SK-MEL-5 (cell line): ENCODE data around the gene RIMBP2. TPM values are rescaled to one million over a fixed set of nuclear protein-coding genes. Genes with fewer than 3 reads are reported as not detected.

Experiments
- DNase-seq: peaks from one replicate; pipeline ENCODE4 v3.0.0-alpha.2; 2016; ENCODE audit warnings: low read depth, low spot score
- in situ Hi-C: cut with HindIII; loops from 2 replicates; pipeline ENCODE4 v1.10.0; 2016; ENCODE audit warnings: low sequenced_read_pairs, high pct_unique_total_duplicates, low pct_unique_long_range_greater_than_20kb
- total RNA-seq: library from RNA; depleted of rRNA; stranded (reverse); fragments of >200 nt; shearing (Covaris generic); gene quantifications from 2 replicates; pipeline ENCODE4 v1.2.3, GENCODE V29; 2014

Gene RIMBP2
- total RNA-seq, 1 experiment from 2014 or later = not detected

DNA sequence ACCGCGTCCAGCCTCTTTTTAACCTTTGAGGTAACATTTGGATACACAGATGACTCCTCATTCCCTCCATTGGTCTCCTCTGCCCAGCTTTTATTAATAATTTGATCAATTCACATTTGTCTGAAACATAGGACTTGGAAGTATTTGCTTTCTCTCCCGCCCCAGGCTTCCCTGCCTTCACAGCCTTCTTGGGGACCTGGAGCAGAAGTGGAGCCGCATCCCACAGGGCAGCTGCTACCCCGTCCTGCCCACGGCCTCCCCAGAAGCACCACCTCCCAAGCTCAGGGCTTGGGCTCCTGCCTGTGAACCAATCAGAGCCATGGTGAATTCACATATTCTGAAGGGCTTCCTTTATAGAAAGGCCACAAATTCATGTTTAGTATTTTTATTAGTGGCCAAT is 280.8 kb downstream of the RIMBP2 start:
- in situ Hi-C loops = no loop called here
- DNase-seq = no peak

DNA sequence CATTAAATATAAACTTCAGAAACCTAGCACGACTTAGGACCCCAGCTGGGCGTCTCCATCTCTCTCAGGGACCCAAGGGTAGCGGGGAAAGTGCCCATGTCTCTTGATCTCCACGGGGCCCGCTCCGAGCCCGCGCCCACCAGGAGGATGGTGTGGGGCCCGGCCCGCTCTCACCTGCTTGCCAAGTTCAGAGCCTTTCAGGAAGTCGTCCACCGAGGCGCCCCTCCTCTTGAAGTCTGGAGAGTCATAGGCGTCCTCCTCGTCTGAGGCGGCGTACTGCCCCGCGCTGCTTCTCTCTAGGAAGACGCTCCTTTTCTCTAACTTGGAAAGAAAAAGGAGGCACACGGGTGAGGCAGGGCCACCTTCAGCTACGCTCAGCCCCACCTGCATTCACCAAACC is 281.5 kb downstream of the RIMBP2 start:
- no peak for DNase-seq

DNA sequence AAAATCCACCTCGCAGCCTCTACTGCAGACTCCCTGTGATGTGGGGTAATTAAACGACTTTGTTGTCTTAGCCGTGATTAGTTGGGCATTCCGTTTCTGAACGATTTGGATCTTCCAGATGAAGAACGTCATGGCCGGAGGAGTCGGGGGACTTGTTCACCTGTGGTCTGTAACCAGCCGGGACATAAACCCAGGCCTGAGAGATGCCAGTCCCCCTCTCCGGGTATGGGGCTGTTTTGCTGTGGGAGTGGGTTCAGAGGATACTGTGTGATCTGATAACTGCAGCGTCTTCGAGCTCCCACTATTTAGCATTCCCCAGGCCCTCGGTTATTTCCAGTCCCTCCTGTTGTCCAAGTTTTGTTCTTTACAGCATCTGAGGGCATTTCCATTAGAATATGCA is 282.3 kb downstream of the RIMBP2 start:
- no peak for DNase-seq
- in situ Hi-C loops = no loop called here

More for the DNA sequence above, 281.5 kb downstream of the RIMBP2 start:
- in situ Hi-C loops = no loop called here

DNA sequence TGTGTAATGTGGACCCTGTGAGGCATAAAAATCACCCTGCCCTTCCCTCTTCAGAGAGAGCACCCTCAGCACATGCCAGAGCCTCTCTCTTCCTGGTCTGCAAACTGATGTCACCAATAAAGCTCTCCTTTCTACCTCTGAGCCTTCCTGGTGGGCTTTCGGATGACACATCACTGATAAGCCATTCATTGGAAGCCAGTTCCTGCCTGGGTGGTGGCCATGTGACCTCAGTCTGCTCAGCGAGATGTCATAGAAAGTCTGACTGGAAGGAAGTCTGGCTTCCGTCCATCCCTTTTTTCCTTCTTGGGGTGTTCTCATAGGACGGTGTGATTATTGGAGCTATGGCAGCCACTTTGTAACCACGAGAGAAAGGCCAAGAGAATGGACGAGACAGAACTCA is 282.7 kb downstream of the RIMBP2 start:
- no peak for DNase-seq
- in situ Hi-C loops = no loop called here

DNA sequence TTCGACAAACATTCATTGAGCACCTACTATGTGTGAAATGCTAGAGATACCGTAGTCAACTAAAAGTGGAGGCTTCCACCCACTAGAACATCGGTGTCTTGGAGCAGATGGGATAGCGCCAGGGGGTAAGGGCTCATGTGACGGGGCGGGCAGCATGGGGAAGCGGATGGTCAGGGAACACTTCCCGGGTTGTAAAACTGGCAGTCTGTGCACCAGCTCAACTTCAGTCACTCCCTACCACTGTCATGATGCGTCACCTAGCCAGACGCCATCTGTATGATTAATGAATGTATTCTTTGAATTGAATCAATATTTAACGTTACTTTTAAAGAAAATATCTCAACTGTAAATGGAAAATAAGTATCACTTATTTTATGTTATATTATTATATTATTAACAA is 284.9 kb downstream of the RIMBP2 start:
- DNase-seq = no peak

DNA sequence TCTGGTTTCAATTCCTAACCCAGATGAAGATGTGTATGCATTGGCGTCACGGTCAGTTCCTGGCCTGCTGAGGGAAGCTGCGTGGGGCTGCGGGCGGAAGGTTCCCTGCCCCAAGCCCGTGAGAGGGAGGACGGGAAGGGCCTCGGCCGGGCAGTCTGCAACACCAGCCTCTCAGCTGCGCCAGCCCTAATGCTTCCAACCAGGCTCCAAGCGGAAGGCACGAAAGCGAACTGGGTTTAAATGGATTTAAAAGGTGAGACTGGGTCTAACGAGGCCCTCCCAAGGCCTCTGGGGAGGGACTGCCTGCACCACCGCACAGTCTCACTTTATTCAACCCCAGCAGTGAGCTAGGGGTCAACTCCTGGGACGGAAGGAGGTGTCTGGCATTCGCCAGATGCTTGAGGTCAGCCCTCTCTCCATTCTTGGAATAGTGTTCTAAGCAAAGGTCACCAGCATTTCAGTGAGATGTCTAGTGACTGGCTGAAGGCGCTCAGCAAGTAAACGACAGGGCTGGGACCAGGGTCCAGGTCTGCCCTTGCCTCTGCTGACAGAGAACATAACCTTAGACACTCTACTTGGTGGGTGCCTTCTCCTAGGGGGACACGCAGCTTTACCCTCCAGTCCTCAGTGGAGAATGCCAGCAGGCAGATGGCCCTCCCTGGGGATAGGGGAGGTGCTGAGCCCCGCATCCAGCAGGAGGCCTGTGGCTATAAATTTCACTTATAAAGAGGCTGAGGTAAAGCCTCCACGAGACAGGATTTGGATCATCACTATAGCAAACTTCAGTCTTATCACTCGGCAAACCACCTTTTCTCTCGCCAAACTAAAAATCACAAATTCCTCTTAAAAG is 286.2 kb downstream of the RIMBP2 start:
- in situ Hi-C loops = no loop called here
- no peak for DNase-seq

More for the DNA sequence above, 284.9 kb downstream of the RIMBP2 start:
- in situ Hi-C loops = no loop called here

DNA sequence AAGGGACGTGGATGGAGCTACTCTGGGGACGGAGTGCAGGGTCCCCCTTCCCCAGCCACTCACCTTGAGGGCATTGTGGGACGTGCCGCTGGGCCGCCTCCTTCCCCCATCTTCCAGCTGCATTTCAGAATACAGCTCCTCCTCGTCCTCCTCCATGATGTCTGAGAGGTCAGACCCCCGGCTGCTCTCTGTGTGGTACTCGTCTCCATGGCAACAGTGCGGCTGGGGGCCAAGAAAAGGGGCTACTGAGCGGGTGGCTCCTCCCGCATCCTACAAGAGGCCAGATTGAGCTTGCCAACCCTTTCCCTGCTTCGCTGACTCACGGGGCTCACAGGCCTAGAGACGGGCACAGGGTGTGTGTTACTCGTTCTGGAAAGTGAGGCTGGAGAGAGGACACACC is 288.0 kb downstream of the RIMBP2 start:
- in situ Hi-C loops = no loop called here
- DNase-seq = no peak

DNA sequence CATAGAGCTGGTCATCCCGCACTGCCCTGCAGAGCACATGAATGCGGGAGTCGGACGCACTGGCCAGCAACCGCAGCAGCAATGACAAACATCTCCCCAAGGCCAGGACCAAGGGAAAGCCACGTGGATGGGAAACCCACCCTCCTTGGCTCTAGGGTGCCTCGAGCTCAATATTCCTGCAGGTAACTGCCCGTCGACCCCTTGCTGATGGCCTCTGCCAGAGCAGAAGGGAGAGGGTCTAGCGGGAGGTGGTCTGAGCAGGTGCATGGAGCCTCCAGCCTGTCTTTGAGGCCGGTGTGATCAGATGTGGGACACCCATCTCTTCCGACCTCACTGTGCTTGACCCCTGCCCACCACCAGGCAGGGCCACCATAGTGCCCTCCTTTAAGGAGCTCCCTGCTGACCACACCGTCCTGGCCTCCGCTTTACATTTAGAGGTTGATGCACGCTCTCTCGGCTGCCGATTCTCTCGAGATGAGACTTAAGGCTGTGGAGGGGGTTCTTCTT is 288.7 kb downstream of the RIMBP2 start:
- DNase-seq = no peak

DNA sequence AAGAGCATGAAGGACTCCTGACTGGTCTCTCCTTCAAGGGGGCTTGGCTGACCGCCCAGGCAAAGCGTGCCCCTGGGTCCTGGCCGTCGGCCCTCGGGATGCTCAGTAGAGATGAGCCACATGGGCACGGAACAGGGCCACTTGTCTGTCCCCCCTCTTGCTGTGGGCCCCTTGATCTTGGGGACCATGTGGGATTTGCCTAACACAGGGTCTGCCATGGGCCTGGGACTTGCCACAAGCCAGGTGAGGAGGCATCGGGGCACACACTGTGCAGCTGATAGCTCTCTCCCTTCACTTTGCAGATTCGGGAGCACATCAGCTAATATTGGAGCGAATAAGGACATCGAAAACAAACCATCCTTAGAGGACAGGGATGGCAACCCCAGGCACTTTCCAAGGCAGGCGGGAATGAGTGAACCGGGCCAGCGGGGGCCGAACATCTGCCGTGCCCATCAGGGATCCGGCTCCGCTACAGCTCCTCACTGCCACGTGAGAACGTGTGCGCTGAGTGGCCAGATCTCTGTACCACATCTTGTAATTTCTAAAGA is 290.3 kb downstream of the RIMBP2 start:
- in situ Hi-C loops = no loop called here
- no peak for DNase-seq

More for the DNA sequence above, 288.7 kb downstream of the RIMBP2 start:
- in situ Hi-C loops = no loop called here

DNA sequence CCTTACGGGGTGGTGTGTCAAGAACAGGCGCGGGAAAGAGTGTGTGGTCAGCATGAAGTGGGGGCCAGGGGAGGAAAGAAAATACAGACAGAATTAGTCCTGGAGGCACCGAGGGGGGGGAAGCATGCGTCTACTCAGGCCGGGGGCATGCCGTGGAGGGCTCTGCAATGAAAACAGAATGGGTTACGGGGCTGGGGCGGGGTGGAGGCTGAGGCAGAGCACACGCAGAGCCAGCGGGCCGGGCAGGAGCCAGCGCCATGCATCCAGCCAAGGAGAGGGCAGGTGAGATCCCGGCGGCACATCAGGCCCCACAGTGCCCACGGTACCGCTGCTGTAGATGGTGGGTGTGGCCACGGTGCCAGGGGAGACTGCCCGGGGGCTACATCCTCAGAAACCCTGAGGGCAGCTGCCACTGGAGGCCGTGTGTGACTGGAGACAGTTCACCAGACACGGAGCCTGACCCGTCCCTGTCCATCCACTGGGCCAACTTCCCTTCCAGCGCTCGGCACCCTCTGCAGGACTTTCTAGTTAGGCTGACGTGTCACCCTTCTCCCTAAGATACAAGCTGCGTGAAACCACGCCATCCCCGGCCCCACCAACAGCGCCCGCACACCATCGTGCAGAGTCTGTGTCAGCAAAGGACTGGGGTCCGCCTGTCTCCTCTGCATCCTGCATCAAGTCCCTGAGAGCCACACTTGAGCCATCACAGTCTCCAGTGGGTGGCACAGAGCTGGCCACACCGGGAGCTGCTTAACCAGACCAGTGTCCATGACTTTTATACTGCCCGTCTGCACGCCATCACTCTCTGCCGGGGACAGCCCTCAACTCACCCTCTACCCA is 291.0 kb downstream of the RIMBP2 start:
- in situ Hi-C loops = no loop called here
- DNase-seq = no peak

DNA sequence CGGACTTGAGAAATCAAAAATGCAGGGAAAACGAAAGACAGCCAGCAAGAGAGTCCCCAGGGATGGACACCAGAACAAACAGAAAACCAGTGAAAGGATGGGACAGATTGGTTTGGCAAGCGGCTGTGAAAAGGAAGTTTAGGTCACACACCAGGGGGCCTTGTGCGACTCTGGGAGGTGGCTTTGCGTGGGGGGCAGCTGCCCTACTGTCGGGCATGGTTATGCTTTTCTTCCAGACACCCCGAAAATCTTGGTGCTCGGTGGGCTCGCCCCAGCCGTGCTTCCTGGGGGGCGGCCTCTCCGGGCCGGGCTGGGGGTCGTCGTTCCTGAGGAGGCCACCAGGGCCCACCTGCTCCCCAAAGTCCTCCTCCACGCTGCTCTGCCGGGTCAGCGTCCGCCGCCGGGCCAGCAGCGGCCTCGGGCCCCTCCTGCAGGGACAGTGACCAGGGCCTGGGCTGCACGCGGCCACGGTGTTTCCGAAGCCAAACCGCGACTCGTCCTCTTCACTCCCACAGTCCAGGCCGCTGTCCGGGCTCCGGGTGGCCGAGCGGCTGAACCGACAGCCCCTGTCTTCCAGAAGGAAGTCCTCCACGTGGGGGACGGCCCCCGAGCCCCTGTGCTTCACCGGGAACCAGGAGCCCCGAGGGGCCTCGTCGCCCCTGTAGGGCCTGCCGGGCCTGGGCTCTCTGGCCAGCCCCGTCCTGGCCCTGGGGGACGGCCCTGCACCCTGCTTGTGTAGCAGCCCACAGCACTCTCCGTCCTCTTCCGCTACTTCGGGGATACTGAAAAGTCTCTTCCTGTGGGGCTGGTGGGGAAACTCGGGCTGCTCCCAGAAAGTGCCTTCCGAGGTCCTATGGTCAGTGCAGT is 291.9 kb downstream of the RIMBP2 start:
- in situ Hi-C loops = no loop called here
- no peak for DNase-seq

DNA sequence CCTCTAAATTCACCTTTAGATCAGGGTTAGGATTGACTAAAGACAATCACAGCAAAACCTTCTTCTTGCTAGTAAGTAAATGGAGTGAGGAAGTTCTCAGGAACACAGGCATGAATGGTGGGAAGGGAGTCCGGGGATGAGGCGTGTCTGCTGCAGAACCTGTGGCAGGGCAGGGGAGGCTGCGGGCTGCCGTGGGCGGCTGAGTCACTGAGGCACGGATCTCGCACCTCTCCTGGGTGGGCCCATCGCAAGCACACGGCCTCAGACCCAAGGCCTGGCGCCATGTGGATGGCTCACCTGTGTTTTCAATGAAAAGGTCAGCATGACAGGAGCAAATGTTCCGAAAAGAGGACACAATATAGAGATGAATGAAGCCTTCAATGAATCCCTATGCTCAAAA is 293.0 kb downstream of the RIMBP2 start:
- in situ Hi-C loops = no loop called here
- DNase-seq = no peak

DNA sequence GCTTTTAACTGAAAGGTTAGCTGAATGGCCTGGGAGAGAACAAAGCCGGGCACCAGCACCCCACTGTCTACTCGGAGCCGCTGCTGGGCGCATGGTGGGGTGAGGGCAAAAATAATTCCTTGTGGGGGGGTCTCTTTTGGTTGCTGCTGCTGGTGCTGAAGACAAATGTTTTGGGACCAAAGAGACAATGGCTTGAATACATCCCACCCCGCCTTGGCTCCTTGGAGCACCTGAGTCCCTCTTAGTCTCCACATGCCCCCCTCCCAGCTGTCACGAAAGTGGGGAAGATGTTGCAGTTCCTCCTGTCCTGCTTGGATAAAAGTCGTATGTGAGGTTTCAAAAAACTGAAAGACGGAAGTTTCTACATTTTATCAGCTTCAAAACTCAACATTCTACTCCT is 293.4 kb downstream of the RIMBP2 start:
- in situ Hi-C loops = no loop called here

DNA sequence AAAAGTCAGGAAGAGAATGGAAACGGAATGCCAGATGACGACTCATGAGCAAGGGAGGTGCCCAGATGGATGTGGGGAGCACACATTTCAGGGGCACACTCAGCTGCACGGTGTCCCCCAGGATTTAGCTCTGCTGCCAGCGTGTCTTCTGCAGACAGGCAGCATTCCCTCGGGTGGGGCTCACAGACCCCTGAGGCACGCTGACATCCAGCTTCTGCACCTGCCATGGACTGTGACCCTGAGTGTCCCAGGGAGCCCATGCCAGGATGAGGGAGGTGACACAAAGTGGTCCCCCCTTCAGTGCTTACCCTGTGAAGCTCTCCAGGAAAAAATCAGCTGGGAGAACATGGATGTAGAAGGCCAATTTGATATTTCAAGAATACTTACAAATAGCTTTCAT is 294.2 kb downstream of the RIMBP2 start:
- in situ Hi-C loops = no loop called here
- no peak for DNase-seq

More for the DNA sequence above, 293.4 kb downstream of the RIMBP2 start:
- DNase-seq = no peak

DNA sequence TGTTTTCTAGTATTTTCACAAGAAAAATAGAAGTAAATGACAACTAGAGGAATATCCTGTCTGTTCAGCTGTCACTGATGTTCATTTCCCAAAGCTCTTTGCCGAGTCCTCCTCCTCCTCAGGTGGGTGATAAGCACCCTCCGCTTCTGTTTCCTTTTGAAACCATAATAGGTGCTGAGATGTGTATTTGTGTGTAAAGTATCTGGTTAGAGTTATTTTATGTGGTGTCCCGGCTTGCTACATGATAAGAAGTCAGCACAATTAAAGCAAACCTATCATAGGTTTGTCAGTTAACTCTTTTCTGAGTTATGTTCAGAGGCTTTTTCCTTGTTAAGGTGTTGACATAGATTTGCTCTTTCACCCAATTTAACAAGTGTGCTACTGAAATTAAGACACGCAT is 296.0 kb downstream of the RIMBP2 start:
- no peak for DNase-seq
- in situ Hi-C loops = no loop called here

DNA sequence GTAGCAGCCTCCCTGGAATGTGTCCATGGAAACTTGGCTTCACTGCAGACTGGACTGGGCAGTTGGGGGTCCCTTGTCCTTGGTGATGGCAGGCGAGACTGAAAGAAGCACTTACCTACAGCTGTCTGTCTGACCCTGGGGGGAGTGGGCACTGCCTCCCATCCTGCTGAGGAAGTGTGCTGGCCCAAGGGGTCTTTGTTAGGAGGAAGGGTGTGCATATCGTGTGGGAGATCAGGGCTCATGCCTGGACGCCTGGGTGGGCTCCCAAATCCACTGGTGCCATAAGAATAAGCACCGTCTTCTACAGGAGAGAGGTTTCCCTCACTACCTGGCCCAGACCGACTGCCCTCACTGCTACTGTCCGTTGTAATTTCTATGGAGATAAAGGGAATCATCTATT is 297.0 kb downstream of the RIMBP2 start:
- no peak for DNase-seq
- in situ Hi-C loops = no loop called here

DNA sequence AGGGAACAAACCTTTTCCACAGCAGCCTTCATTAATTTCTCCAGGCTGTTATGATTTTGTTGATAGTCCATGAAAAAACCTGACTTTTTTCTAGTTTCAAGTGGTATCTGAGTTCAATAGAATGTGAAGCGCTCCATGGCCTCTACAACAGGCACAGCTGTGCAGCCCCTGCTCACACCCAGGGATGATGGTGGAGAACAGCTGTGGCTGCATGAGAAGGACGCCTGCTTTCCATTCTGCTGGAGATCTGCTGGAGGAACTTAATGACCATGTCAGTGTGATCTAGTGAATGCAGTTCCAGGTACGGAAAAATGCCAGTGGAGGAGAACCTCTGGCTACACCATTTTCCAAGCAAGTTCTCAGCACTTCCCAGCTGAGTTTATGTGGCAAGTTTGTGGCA is 297.8 kb downstream of the RIMBP2 start:
- in situ Hi-C loops = no loop called here
- DNase-seq = no peak
